H1 (cell line): ENCODE results near the gene SLC10A2. TPM values are rescaled to one million over a fixed set of nuclear protein-coding genes. Genes with fewer than 3 reads are reported as not detected.

Experiments used
- CTCF ChIA-PET: fragments of 300-600 bp; sonication (Branson Sonifier 250); formaldehyde crosslinking; loops from one replicate; lab custom pipeline; 2021; ENCODE audit not compliant: partially characterized antibody; lab: Charles Lee
- POLR2A ChIA-PET: fragments of 300-600 bp; sonication (Branson Sonifier 250); formaldehyde crosslinking; loops from one replicate; lab custom pipeline; 2021; ENCODE audit warnings: inconsistent platforms; ENCODE audit not compliant: partially characterized antibody; lab: Charles Lee
- DNase-seq, 2 experiments: peaks; one replicate each; pipeline versions ENCODE4 v3.0.0 to v3.0.0-alpha.2; 2010 to 2022; ENCODE audit warnings: low spot score in 2 of 2, low read depth in 1 of 2, mixed read lengths in 1 of 2
- FAIRE-seq: peaks from 2 replicates; lab custom pipeline; 2011; peaks lifted over from hg19 to GRCh38; lab: Jason Lieb, UNC
- H2AFZ ChIP-seq: 2 replicates; pipeline ENCODE4 v1.8.1; 2012; ENCODE audit warnings: low read length, inconsistent platforms
- H2AK5ac ChIP-seq: 2 replicates; pipeline ENCODE4 v1.6.1; 2013; ENCODE audit warnings: low read depth, low read length
- H2BK120ac ChIP-seq: replicated peaks from 2 replicates; pipeline ENCODE3; 2013; ENCODE audit warnings: low read depth, low read length, inconsistent platforms
- H2BK12ac ChIP-seq: 2 replicates; pipeline ENCODE4 v1.6.1; 2013; ENCODE audit warnings: low read depth, low read length
- H2BK15ac ChIP-seq: 2 replicates; pipeline ENCODE4 v1.6.1; 2013; ENCODE audit warnings: low read length
- H2BK20ac ChIP-seq: 2 replicates; pipeline ENCODE4 v1.6.1; 2013; ENCODE audit warnings: low read length
- H2BK5ac ChIP-seq: 2 replicates; pipeline ENCODE4 v1.6.1; 2013; ENCODE audit warnings: low read depth, low read length
- H3K14ac ChIP-seq: 2 replicates; pipeline ENCODE4 v1.6.1; 2013; ENCODE audit warnings: inconsistent platforms; ENCODE audit not compliant: insufficient read length
- H3K18ac ChIP-seq: 2 replicates; pipeline ENCODE4 v1.6.1; 2013; ENCODE audit warnings: low read length; ENCODE audit errors: extremely low read depth
- H3K23ac ChIP-seq: 2 replicates; pipeline ENCODE4 v1.6.1; 2013; ENCODE audit warnings: inconsistent platforms; ENCODE audit not compliant: insufficient read length
- H3K23me2 ChIP-seq: 2 replicates; pipeline ENCODE4 v1.6.1; 2013; ENCODE audit warnings: low read depth, low read length
- H3K27ac ChIP-seq: 2 replicates; pipeline ENCODE4 v1.6.1; 2011; ENCODE audit warnings: low read depth, low read length, inconsistent platforms
- H3K27me3 ChIP-seq, 4 experiments: replicated peaks in 1 of 4; 1 replicate in 1 of 4; 2 replicates in 3 of 4; pipeline versions ENCODE4 v1.6.1 to v1.8.1; 2011 to 2013; ENCODE audit warnings: low read length in 3 of 4, mild to moderate bottlenecking in 3 of 4, inconsistent platforms in 2 of 4, mixed read lengths in 2 of 4, moderate library complexity in 1 of 4; ENCODE audit not compliant: control insufficient read depth in 3 of 4, insufficient read depth in 3 of 4; ENCODE audit errors: extremely low read depth in 1 of 4
- H3K36me3 ChIP-seq, 4 experiments: 2 replicates each; pipeline versions ENCODE4 v1.6.1 to v1.8.1; 2011 to 2013; ENCODE audit warnings: mild to moderate bottlenecking in 4 of 4, low read length in 3 of 4, moderate library complexity in 2 of 4, control low read depth in 1 of 4, inconsistent platforms in 1 of 4; ENCODE audit not compliant: insufficient read depth in 4 of 4, control insufficient read depth in 2 of 4
- H3K4ac ChIP-seq: replicated peaks from 2 replicates; pipeline ENCODE3; 2013; ENCODE audit warnings: low read length, low read depth, mixed read lengths, inconsistent platforms; ENCODE audit not compliant: insufficient read length
- H3K4me1 ChIP-seq, 4 experiments: replicated peaks in 1 of 4; 1 replicate in 1 of 4; 2 replicates in 3 of 4; pipeline versions ENCODE4 v1.6.1 to v1.8.1; 2011 to 2013; ENCODE audit warnings: low read length in 3 of 4, inconsistent platforms in 2 of 4, mixed read lengths in 1 of 4; ENCODE audit not compliant: insufficient read depth in 4 of 4, control insufficient read depth in 3 of 4
- H3K4me2 ChIP-seq, 2 experiments: 2 replicates each; pipeline versions ENCODE4 v1.6.1 to v1.8.1; 2011 to 2013; ENCODE audit warnings: low read depth in 2 of 2, low read length in 2 of 2, control low read depth in 1 of 2, inconsistent platforms in 1 of 2, mild to moderate bottlenecking in 1 of 2; ENCODE audit not compliant: insufficient read depth in 1 of 2
- H3K4me3 ChIP-seq, 4 experiments: fragments of 200-600, 300-600 bp in 1 of 4; sonication (generic), shearing (Covaris generic), sonication (Bioruptor Twin) in 1 of 4; 2 replicates each; pipeline versions ENCODE4 v1.5.1 to v1.8.1; 2011 to 2016; ENCODE audit warnings: low read length in 4 of 4, low read depth in 3 of 4, control low read depth in 2 of 4, inconsistent platforms in 2 of 4, mild to moderate bottlenecking in 2 of 4, mixed read lengths in 1 of 4, moderate library complexity in 1 of 4; ENCODE audit not compliant: insufficient read depth in 2 of 4; ENCODE audit errors: extremely low read depth in 1 of 4
- H3K56ac ChIP-seq: replicated peaks from 2 replicates; pipeline ENCODE3; 2013; ENCODE audit warnings: low read depth, mild to moderate bottlenecking, mixed read lengths, low read length, inconsistent platforms; ENCODE audit not compliant: insufficient read length
- H3K79me1 ChIP-seq: 2 replicates; pipeline ENCODE4 v1.6.1; 2013; ENCODE audit warnings: low read depth, low read length, control low read depth
- H3K79me2 ChIP-seq, 2 experiments: 2 replicates each; pipeline versions ENCODE4 v1.6.1 to v1.8.1; 2012 to 2013; ENCODE audit warnings: low read length in 2 of 2, mild to moderate bottlenecking in 2 of 2, inconsistent platforms in 1 of 2; ENCODE audit not compliant: insufficient read depth in 2 of 2, control insufficient read depth in 1 of 2
- H3K9ac ChIP-seq, 4 experiments: replicated peaks in 1 of 4; 1 replicate in 1 of 4; 2 replicates in 3 of 4; pipeline versions ENCODE4 v1.6.1 to v1.8.1; 2011 to 2013; ENCODE audit warnings: low read depth in 3 of 4, low read length in 3 of 4, control low read depth in 2 of 4, mild to moderate bottlenecking in 2 of 4, moderate library complexity in 2 of 4, inconsistent platforms in 1 of 4; ENCODE audit errors: extremely low read depth in 1 of 4
- H3K9me3 ChIP-seq, 2 experiments: 2 replicates each; pipeline versions ENCODE4 v1.6.1 to v1.8.1; 2012 to 2013; ENCODE audit warnings: mild to moderate bottlenecking in 2 of 2, moderate library complexity in 2 of 2, control low read depth in 1 of 2, inconsistent platforms in 1 of 2, low read depth in 1 of 2, low read length in 1 of 2, mixed read lengths in 1 of 2; ENCODE audit not compliant: insufficient read depth in 2 of 2
- H4K20me1 ChIP-seq, 2 experiments: replicated peaks in 1 of 2; 2 replicates each; pipeline versions ENCODE3 to v1.8.1; 2011 to 2013; ENCODE audit warnings: inconsistent platforms in 2 of 2, low read length in 2 of 2, mild to moderate bottlenecking in 1 of 2; ENCODE audit not compliant: insufficient read depth in 2 of 2, control insufficient read depth in 1 of 2
- H4K5ac ChIP-seq: 2 replicates; pipeline ENCODE4 v1.6.1; 2013; ENCODE audit warnings: low read length, low read depth, mixed read lengths, inconsistent platforms; ENCODE audit not compliant: insufficient read length
- H4K8ac ChIP-seq: 2 replicates; pipeline ENCODE4 v1.8.0; 2013; ENCODE audit warnings: mild to moderate bottlenecking, moderate library complexity, low read length, inconsistent platforms; ENCODE audit not compliant: insufficient read depth; ENCODE audit errors: extremely low read depth
- H4K91ac ChIP-seq: replicated peaks from 2 replicates; pipeline ENCODE3; 2013; ENCODE audit warnings: low read length, mixed read lengths, inconsistent platforms; ENCODE audit not compliant: insufficient read length
- GABPA ChIP-seq: IDR thresholded peaks from 2 replicates; pipeline ENCODE4 v1.6.1; 2011; ENCODE audit warnings: mild to moderate bottlenecking, low read length, moderate library complexity, borderline replicate concordance; ENCODE audit not compliant: insufficient read depth
- GTF2F1 ChIP-seq: IDR thresholded peaks from 2 replicates; pipeline ENCODE4 v1.6.1; 2012; ENCODE audit warnings: low read depth, low read length, improper control_type of control experiment, borderline replicate concordance
- NANOG ChIP-seq: IDR thresholded peaks from 2 replicates; pipeline ENCODE4 v1.6.1; 2011; ENCODE audit warnings: low read length, low read depth, mild to moderate bottlenecking, inconsistent platforms; ENCODE audit not compliant: insufficient read depth, poor library complexity, severe bottlenecking
- NRF1 ChIP-seq: IDR thresholded peaks from 2 replicates; pipeline ENCODE4 v1.6.1; 2011; ENCODE audit warnings: mild to moderate bottlenecking, low read depth, low read length, improper control_type of control experiment
- WGBS, 2 experiments: shearing (Covaris generic) in 1 of 2; methylation state at CpG; one replicate each; pipeline versions ENCODE4 v1.1.6 to v1.1.7; 2013 to 2015; ENCODE audit warnings: low lambda C conversion rate in 2 of 2, mixed read lengths in 2 of 2, inconsistent platforms in 1 of 2, low coverage in 1 of 2, missing lambda C conversion rate in 1 of 2; ENCODE audit not compliant: insufficient replicate concordance in 2 of 2, insufficient coverage in 1 of 2, insufficient read length in 1 of 2; ENCODE audit errors: extremely low coverage in 1 of 2, missing lambda C conversion rate in 1 of 2; 5-methylcytosine and 5-hydroxymethylcytosine counted together
- polyA plus RNA-seq, 7 experiments: library from polyadenylated mRNA; depleted of rRNA in 3 of 7; stranded (reverse) in 5 of 7; unstranded in 2 of 7; fragments of >200 nt in 5 of 7; fragments of 200-250 nt in 2 of 7; gene quantifications; 1 replicate in 5 of 7; 2 replicates in 1 of 7; 4 replicates in 1 of 7; pipeline versions ENCODE4 v1.2.1 to v1.2.3, GENCODE V29; 2011 to 2013; ENCODE audit warnings: missing spikeins in 2 of 7, mixed read lengths in 2 of 7
- total RNA-seq: library from RNA; stranded (reverse); fragmentation: NEBNext Ultra II Directional; extraction: Animal tissue kit (Norgen Biotek cat#: 25700); gene quantifications from 2 replicates; pipeline ENCODE4 v1.2.1, GENCODE V29; 2021
- TF ChIP-seq, protein P1 (sequence below): IDR thresholded peaks from 2 replicates; pipeline ENCODE4 v1.6.1; 2011; ENCODE audit warnings: low read depth, mild to moderate bottlenecking, low read length; ENCODE audit not compliant: insufficient read depth

The SLC10A2 gene
- total and polyA plus RNA-seq, 2 of the 8 experiments (the other 6 are each of a cell fraction or from before 2014, with no cell fraction given): not detected

DNA sequence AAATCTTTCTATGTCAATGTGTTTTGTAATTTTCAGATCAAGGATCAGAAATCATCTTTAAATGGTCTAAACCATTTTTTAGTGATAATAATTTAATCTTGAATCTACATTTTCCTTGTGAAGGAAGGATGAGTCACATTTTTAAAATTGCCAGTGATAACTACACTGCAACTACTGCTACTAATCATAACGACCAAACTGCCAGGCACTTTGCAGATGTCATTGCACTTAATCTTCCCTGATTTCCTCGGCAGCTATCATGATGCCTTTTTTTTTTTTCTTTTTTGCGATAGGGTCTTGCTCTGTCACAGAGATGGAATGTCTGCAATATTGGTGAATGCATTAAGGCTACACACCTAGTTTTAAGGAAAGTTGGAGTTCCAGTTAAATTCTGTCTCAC, 41.4 kb upstream of the SLC10A2 start:
- no peak overlapping the region for H3K9ac ChIP-seq
- H4K20me1 ChIP-seq: no peaks in the 10 kb centered on the region
- no peak overlapping the region for H2BK12ac ChIP-seq
- no peak overlapping the region for H3K18ac ChIP-seq
- no peaks in the 10 kb centered on the region for H3K36me3 ChIP-seq
- no peak overlapping the region for H2BK15ac ChIP-seq
- no peak overlapping the region for H3K56ac ChIP-seq
- H4K91ac ChIP-seq: no peak overlapping the region
- ChIA-PET CTCF (interaction anchor here (0.8 to 1.2 kb wide), 2 partner anchors 150 to 191 kb away, joined by 4 to 5 read pairs; no protein-coding TSS in a partner anchor), POLR2A (no interaction called here)
- H4K8ac ChIP-seq: no peak overlapping the region
- no peaks in the 10 kb centered on the region for H3K79me2 ChIP-seq
- no peaks in the 10 kb centered on the region for H3K9me3 ChIP-seq
- no peak overlapping the region for H3K4ac ChIP-seq
- no peak for TF ChIP-seq GABPA
- TF ChIP-seq, protein P1, sequence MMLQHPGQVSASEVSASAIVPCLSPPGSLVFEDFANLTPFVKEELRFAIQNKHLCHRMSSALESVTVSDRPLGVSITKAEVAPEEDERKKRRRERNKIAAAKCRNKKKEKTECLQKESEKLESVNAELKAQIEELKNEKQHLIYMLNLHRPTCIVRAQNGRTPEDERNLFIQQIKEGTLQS: no peak
- TF ChIP-seq NANOG: no peak
- TF ChIP-seq NRF1: no peak
- no peak for TF ChIP-seq GTF2F1
- H2BK5ac ChIP-seq: no peak overlapping the region
- no peak overlapping the region for H4K5ac ChIP-seq
- no peak for DNase-seq
- H3K27ac ChIP-seq: no peak overlapping the region
- H3K4me3 ChIP-seq: no peak overlapping the region
- no peak for FAIRE-seq
- H3K23ac ChIP-seq: no peak overlapping the region
- H3K27me3 ChIP-seq: no peaks in the 10 kb centered on the region
- no peaks in the 10 kb centered on the region for H3K79me1 ChIP-seq
- H2BK120ac ChIP-seq: no peak overlapping the region
- H3K4me1 ChIP-seq: no peaks in the 10 kb centered on the region
- no peak overlapping the region for H2AK5ac ChIP-seq
- H2AFZ ChIP-seq: 0 out of 2 replicates have a peak overlapping the region, but pooled peaks have one; percentile 1
- WGBS, 2 experiments: 100% methylated on average over 2 of the region's 3 CpGs; no CpG with 5 or more reads in 1 of the 2 experiments
- 0 out of 2 replicates have a peak, but pooled peaks cover 1% of the 10 kb centered on the region for H3K23me2 ChIP-seq
- no peak overlapping the region for H3K4me2 ChIP-seq
- no peak overlapping the region for H3K14ac ChIP-seq
- no peak overlapping the region for H2BK20ac ChIP-seq
